H1 (cell line): ENCODE measurements around the gene ERLEC1. TPM values are rescaled to one million over a fixed set of nuclear protein-coding genes. Genes with fewer than 3 reads are reported as not detected.

Experiments used
- CTCF ChIA-PET: fragments of 300-600 bp; sonication (Branson Sonifier 250); formaldehyde crosslinking; loops from one replicate; lab custom pipeline; 2021; ENCODE audit not compliant: partially characterized antibody; lab: Charles Lee
- POLR2A ChIA-PET: fragments of 300-600 bp; sonication (Branson Sonifier 250); formaldehyde crosslinking; loops from one replicate; lab custom pipeline; 2021; ENCODE audit warnings: inconsistent platforms; ENCODE audit not compliant: partially characterized antibody; lab: Charles Lee
- DNase-seq, 2 experiments: peaks; one replicate each; pipeline versions ENCODE4 v3.0.0 to v3.0.0-alpha.2; 2010 to 2022; ENCODE audit warnings: low spot score in 2 of 2, low read depth in 1 of 2, mixed read lengths in 1 of 2
- FAIRE-seq: peaks from 2 replicates; lab custom pipeline; 2011; peaks lifted over from hg19 to GRCh38; lab: Jason Lieb, UNC
- H2AFZ ChIP-seq: 2 replicates; pipeline ENCODE4 v1.8.1; 2012; ENCODE audit warnings: low read length, inconsistent platforms
- H2AK5ac ChIP-seq: 2 replicates; pipeline ENCODE4 v1.6.1; 2013; ENCODE audit warnings: low read depth, low read length
- H2BK120ac ChIP-seq: replicated peaks from 2 replicates; pipeline ENCODE3; 2013; ENCODE audit warnings: low read depth, low read length, inconsistent platforms
- H2BK12ac ChIP-seq: 2 replicates; pipeline ENCODE4 v1.6.1; 2013; ENCODE audit warnings: low read depth, low read length
- H2BK15ac ChIP-seq: 2 replicates; pipeline ENCODE4 v1.6.1; 2013; ENCODE audit warnings: low read length
- H2BK20ac ChIP-seq: 2 replicates; pipeline ENCODE4 v1.6.1; 2013; ENCODE audit warnings: low read length
- H2BK5ac ChIP-seq: 2 replicates; pipeline ENCODE4 v1.6.1; 2013; ENCODE audit warnings: low read depth, low read length
- H3K14ac ChIP-seq: 2 replicates; pipeline ENCODE4 v1.6.1; 2013; ENCODE audit warnings: inconsistent platforms; ENCODE audit not compliant: insufficient read length
- H3K18ac ChIP-seq: 2 replicates; pipeline ENCODE4 v1.6.1; 2013; ENCODE audit warnings: low read length; ENCODE audit errors: extremely low read depth
- H3K23ac ChIP-seq: 2 replicates; pipeline ENCODE4 v1.6.1; 2013; ENCODE audit warnings: inconsistent platforms; ENCODE audit not compliant: insufficient read length
- H3K23me2 ChIP-seq: 2 replicates; pipeline ENCODE4 v1.6.1; 2013; ENCODE audit warnings: low read depth, low read length
- H3K27ac ChIP-seq: 2 replicates; pipeline ENCODE4 v1.6.1; 2011; ENCODE audit warnings: low read depth, low read length, inconsistent platforms
- H3K27me3 ChIP-seq, 4 experiments: replicated peaks in 1 of 4; 1 replicate in 1 of 4; 2 replicates in 3 of 4; pipeline versions ENCODE4 v1.6.1 to v1.8.1; 2011 to 2013; ENCODE audit warnings: low read length in 3 of 4, mild to moderate bottlenecking in 3 of 4, inconsistent platforms in 2 of 4, mixed read lengths in 2 of 4, moderate library complexity in 1 of 4; ENCODE audit not compliant: control insufficient read depth in 3 of 4, insufficient read depth in 3 of 4; ENCODE audit errors: extremely low read depth in 1 of 4
- H3K36me3 ChIP-seq, 4 experiments: 2 replicates each; pipeline versions ENCODE4 v1.6.1 to v1.8.1; 2011 to 2013; ENCODE audit warnings: mild to moderate bottlenecking in 4 of 4, low read length in 3 of 4, moderate library complexity in 2 of 4, control low read depth in 1 of 4, inconsistent platforms in 1 of 4; ENCODE audit not compliant: insufficient read depth in 4 of 4, control insufficient read depth in 2 of 4
- H3K4ac ChIP-seq: replicated peaks from 2 replicates; pipeline ENCODE3; 2013; ENCODE audit warnings: low read length, low read depth, mixed read lengths, inconsistent platforms; ENCODE audit not compliant: insufficient read length
- H3K4me1 ChIP-seq, 4 experiments: replicated peaks in 1 of 4; 1 replicate in 1 of 4; 2 replicates in 3 of 4; pipeline versions ENCODE4 v1.6.1 to v1.8.1; 2011 to 2013; ENCODE audit warnings: low read length in 3 of 4, inconsistent platforms in 2 of 4, mixed read lengths in 1 of 4; ENCODE audit not compliant: insufficient read depth in 4 of 4, control insufficient read depth in 3 of 4
- H3K4me2 ChIP-seq, 2 experiments: 2 replicates each; pipeline versions ENCODE4 v1.6.1 to v1.8.1; 2011 to 2013; ENCODE audit warnings: low read depth in 2 of 2, low read length in 2 of 2, control low read depth in 1 of 2, inconsistent platforms in 1 of 2, mild to moderate bottlenecking in 1 of 2; ENCODE audit not compliant: insufficient read depth in 1 of 2
- H3K4me3 ChIP-seq, 4 experiments: fragments of 200-600, 300-600 bp in 1 of 4; sonication (generic), shearing (Covaris generic), sonication (Bioruptor Twin) in 1 of 4; 2 replicates each; pipeline versions ENCODE4 v1.5.1 to v1.8.1; 2011 to 2016; ENCODE audit warnings: low read length in 4 of 4, low read depth in 3 of 4, control low read depth in 2 of 4, inconsistent platforms in 2 of 4, mild to moderate bottlenecking in 2 of 4, mixed read lengths in 1 of 4, moderate library complexity in 1 of 4; ENCODE audit not compliant: insufficient read depth in 2 of 4; ENCODE audit errors: extremely low read depth in 1 of 4
- H3K56ac ChIP-seq: replicated peaks from 2 replicates; pipeline ENCODE3; 2013; ENCODE audit warnings: low read depth, mild to moderate bottlenecking, mixed read lengths, low read length, inconsistent platforms; ENCODE audit not compliant: insufficient read length
- H3K79me1 ChIP-seq: 2 replicates; pipeline ENCODE4 v1.6.1; 2013; ENCODE audit warnings: low read depth, low read length, control low read depth
- H3K79me2 ChIP-seq, 2 experiments: 2 replicates each; pipeline versions ENCODE4 v1.6.1 to v1.8.1; 2012 to 2013; ENCODE audit warnings: low read length in 2 of 2, mild to moderate bottlenecking in 2 of 2, inconsistent platforms in 1 of 2; ENCODE audit not compliant: insufficient read depth in 2 of 2, control insufficient read depth in 1 of 2
- H3K9ac ChIP-seq, 4 experiments: replicated peaks in 1 of 4; 1 replicate in 1 of 4; 2 replicates in 3 of 4; pipeline versions ENCODE4 v1.6.1 to v1.8.1; 2011 to 2013; ENCODE audit warnings: low read depth in 3 of 4, low read length in 3 of 4, control low read depth in 2 of 4, mild to moderate bottlenecking in 2 of 4, moderate library complexity in 2 of 4, inconsistent platforms in 1 of 4; ENCODE audit errors: extremely low read depth in 1 of 4
- H3K9me3 ChIP-seq, 2 experiments: 2 replicates each; pipeline versions ENCODE4 v1.6.1 to v1.8.1; 2012 to 2013; ENCODE audit warnings: mild to moderate bottlenecking in 2 of 2, moderate library complexity in 2 of 2, control low read depth in 1 of 2, inconsistent platforms in 1 of 2, low read depth in 1 of 2, low read length in 1 of 2, mixed read lengths in 1 of 2; ENCODE audit not compliant: insufficient read depth in 2 of 2
- H4K20me1 ChIP-seq, 2 experiments: replicated peaks in 1 of 2; 2 replicates each; pipeline versions ENCODE3 to v1.8.1; 2011 to 2013; ENCODE audit warnings: inconsistent platforms in 2 of 2, low read length in 2 of 2, mild to moderate bottlenecking in 1 of 2; ENCODE audit not compliant: insufficient read depth in 2 of 2, control insufficient read depth in 1 of 2
- H4K5ac ChIP-seq: 2 replicates; pipeline ENCODE4 v1.6.1; 2013; ENCODE audit warnings: low read length, low read depth, mixed read lengths, inconsistent platforms; ENCODE audit not compliant: insufficient read length
- H4K8ac ChIP-seq: 2 replicates; pipeline ENCODE4 v1.8.0; 2013; ENCODE audit warnings: mild to moderate bottlenecking, moderate library complexity, low read length, inconsistent platforms; ENCODE audit not compliant: insufficient read depth; ENCODE audit errors: extremely low read depth
- H4K91ac ChIP-seq: replicated peaks from 2 replicates; pipeline ENCODE3; 2013; ENCODE audit warnings: low read length, mixed read lengths, inconsistent platforms; ENCODE audit not compliant: insufficient read length
- BRCA1 ChIP-seq: IDR thresholded peaks from 2 replicates; pipeline ENCODE4 v1.6.1; 2012; ENCODE audit warnings: low read depth, low read length, improper control_type of control experiment
- CBX5 ChIP-seq: fragments of 300-800, 300-1000 bp; sonication (generic); IDR thresholded peaks from 2 replicates; pipeline ENCODE4 v1.7.1; 2016; ENCODE audit warnings: antibody characterized with exemption, low read length, low read depth
- E2F6 ChIP-seq: IDR thresholded peaks from 2 replicates; pipeline ENCODE4 v1.6.1; 2012; ENCODE audit warnings: inconsistent platforms
- EGR1 ChIP-seq: IDR thresholded peaks from 2 replicates; pipeline ENCODE4 v1.6.1; 2011; ENCODE audit warnings: low read depth, low read length, borderline replicate concordance
- GTF2F1 ChIP-seq: IDR thresholded peaks from 2 replicates; pipeline ENCODE4 v1.6.1; 2012; ENCODE audit warnings: low read depth, low read length, improper control_type of control experiment, borderline replicate concordance
- NRF1 ChIP-seq: IDR thresholded peaks from 2 replicates; pipeline ENCODE4 v1.6.1; 2011; ENCODE audit warnings: mild to moderate bottlenecking, low read depth, low read length, improper control_type of control experiment
- POU5F1 ChIP-seq: IDR thresholded peaks from 2 replicates; pipeline ENCODE4 v1.6.1; 2011; ENCODE audit warnings: low read depth, mild to moderate bottlenecking, low read length, moderate library complexity
- SRF ChIP-seq: IDR thresholded peaks from 2 replicates; pipeline ENCODE4 v1.6.1; 2011; ENCODE audit warnings: mild to moderate bottlenecking, low read depth, low read length, moderate library complexity
- SUZ12 ChIP-seq: fragments of 200-600 bp; sonication (generic); IDR thresholded peaks from 2 replicates; pipeline ENCODE4 v1.6.1; 2012; ENCODE audit warnings: mild to moderate bottlenecking, inconsistent platforms, low read length, moderate library complexity, mixed read lengths
- ZNF274 ChIP-seq: IDR thresholded peaks from 2 replicates; pipeline ENCODE4 v1.7.0; 2012; ENCODE audit warnings: low read length, borderline replicate concordance; ENCODE audit errors: extremely low read depth
- WGBS, 2 experiments: shearing (Covaris generic) in 1 of 2; methylation state at CpG; one replicate each; pipeline versions ENCODE4 v1.1.6 to v1.1.7; 2013 to 2015; ENCODE audit warnings: low lambda C conversion rate in 2 of 2, mixed read lengths in 2 of 2, inconsistent platforms in 1 of 2, low coverage in 1 of 2, missing lambda C conversion rate in 1 of 2; ENCODE audit not compliant: insufficient replicate concordance in 2 of 2, insufficient coverage in 1 of 2, insufficient read length in 1 of 2; ENCODE audit errors: extremely low coverage in 1 of 2, missing lambda C conversion rate in 1 of 2; 5-methylcytosine and 5-hydroxymethylcytosine counted together
- polyA plus RNA-seq, 7 experiments: library from polyadenylated mRNA; depleted of rRNA in 3 of 7; stranded (reverse) in 5 of 7; unstranded in 2 of 7; fragments of >200 nt in 5 of 7; fragments of 200-250 nt in 2 of 7; gene quantifications; 1 replicate in 5 of 7; 2 replicates in 1 of 7; 4 replicates in 1 of 7; pipeline versions ENCODE4 v1.2.1 to v1.2.3, GENCODE V29; 2011 to 2013; ENCODE audit warnings: missing spikeins in 2 of 7, mixed read lengths in 2 of 7
- total RNA-seq: library from RNA; stranded (reverse); fragmentation: NEBNext Ultra II Directional; extraction: Animal tissue kit (Norgen Biotek cat#: 25700); gene quantifications from 2 replicates; pipeline ENCODE4 v1.2.1, GENCODE V29; 2021
- TF ChIP-seq, protein P1 (sequence below): IDR thresholded peaks from 2 replicates; pipeline ENCODE4 v1.6.1; 2011; ENCODE audit warnings: low read depth, mild to moderate bottlenecking, low read length; ENCODE audit not compliant: insufficient read depth

The ERLEC1 gene
- total and polyA plus RNA-seq, 2 of the 8 experiments (the other 6 are each of a cell fraction or from before 2014, with no cell fraction given), result 12.9 to 26.7 TPM

- Histone ChIP-seq H3K4me2 (no peak overlapping the region), H4K20me1 (no peaks in the 10 kb centered on the region), H4K8ac (no peak overlapping the region), H3K36me3 (no peaks in the 10 kb centered on the region), H2BK120ac (no peak overlapping the region), H3K4me1 (no peaks in the 10 kb centered on the region), H3K4me3 (no peak overlapping the region), H2AFZ (no peak overlapping the region), H2AK5ac (no peak overlapping the region), H3K79me2 (no peaks in the 10 kb centered on the region), H2BK12ac (no peak overlapping the region), H3K9ac (no peak overlapping the region), H3K23ac (no peak overlapping the region), H3K4ac (no peak overlapping the region), H2BK20ac (no peak overlapping the region), H2BK15ac (no peak overlapping the region), H3K27ac (no peak overlapping the region), H3K9me3 (peaks cover 2 to 3% of the 10 kb centered on the region in 2 experiments; a peak in 1 of 4 replicates), H3K56ac (no peak overlapping the region), H3K27me3 (no peaks in the 10 kb centered on the region), H2BK5ac (no peak overlapping the region), H3K79me1 (no peaks in the 10 kb centered on the region), H4K5ac (no peak overlapping the region), H3K23me2 (no peaks in the 10 kb centered on the region; the same call in 1 of the 2 replicates), H4K91ac (no peak overlapping the region), H3K18ac (no peak overlapping the region), H3K14ac (no peak overlapping the region)
- ChIA-PET CTCF (no interaction called here), POLR2A (interaction anchor here (0.7 kb wide), 1 partner anchor 715 kb away, joined by 3 read pairs; no protein-coding TSS in a partner anchor)
- DNase-seq (no peak), FAIRE-seq (no peak)
- WGBS, 2 experiments, result 83% methylated on average over 2 of the region's 2 CpGs; no CpG with 5 or more reads in 1 of the 2 experiments
- no peak for TF ChIP-seq SUZ12
- TF ChIP-seq CBX5, result no peak
- no peak for TF ChIP-seq GTF2F1
- no peak for TF ChIP-seq SRF
- no peak for TF ChIP-seq NRF1
- TF ChIP-seq E2F6, result no peak
- TF ChIP-seq POU5F1, result no peak
- TF ChIP-seq ZNF274, result no peak
- no peak for TF ChIP-seq EGR1
- TF ChIP-seq, protein P1, sequence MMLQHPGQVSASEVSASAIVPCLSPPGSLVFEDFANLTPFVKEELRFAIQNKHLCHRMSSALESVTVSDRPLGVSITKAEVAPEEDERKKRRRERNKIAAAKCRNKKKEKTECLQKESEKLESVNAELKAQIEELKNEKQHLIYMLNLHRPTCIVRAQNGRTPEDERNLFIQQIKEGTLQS, result no peak
- no peak for TF ChIP-seq BRCA1
Measured at GRCh38 chr2:53843595-53843994, 56.8 kb downstream of the ERLEC1 start.
